ENCODE data around the gene ZSCAN18.
A peak's percentile ranks its signal among the peaks of the same experiment; 100 is the strongest.
"Not testable (repeated sequence)": the region's sequence is repeated elsewhere in the genome, so short reads cannot be mapped to it uniquely, and the experiment has no call there.

Gene ZSCAN18, protein sequence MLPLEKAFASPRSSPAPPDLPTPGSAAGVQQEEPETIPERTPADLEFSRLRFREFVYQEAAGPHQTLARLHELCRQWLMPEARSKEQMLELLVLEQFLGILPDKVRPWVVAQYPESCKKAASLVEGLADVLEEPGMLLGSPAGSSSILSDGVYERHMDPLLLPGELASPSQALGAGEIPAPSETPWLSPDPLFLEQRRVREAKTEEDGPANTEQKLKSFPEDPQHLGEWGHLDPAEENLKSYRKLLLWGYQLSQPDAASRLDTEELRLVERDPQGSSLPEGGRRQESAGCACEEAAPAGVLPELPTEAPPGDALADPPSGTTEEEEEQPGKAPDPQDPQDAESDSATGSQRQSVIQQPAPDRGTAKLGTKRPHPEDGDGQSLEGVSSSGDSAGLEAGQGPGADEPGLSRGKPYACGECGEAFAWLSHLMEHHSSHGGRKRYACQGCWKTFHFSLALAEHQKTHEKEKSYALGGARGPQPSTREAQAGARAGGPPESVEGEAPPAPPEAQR

DNA sequence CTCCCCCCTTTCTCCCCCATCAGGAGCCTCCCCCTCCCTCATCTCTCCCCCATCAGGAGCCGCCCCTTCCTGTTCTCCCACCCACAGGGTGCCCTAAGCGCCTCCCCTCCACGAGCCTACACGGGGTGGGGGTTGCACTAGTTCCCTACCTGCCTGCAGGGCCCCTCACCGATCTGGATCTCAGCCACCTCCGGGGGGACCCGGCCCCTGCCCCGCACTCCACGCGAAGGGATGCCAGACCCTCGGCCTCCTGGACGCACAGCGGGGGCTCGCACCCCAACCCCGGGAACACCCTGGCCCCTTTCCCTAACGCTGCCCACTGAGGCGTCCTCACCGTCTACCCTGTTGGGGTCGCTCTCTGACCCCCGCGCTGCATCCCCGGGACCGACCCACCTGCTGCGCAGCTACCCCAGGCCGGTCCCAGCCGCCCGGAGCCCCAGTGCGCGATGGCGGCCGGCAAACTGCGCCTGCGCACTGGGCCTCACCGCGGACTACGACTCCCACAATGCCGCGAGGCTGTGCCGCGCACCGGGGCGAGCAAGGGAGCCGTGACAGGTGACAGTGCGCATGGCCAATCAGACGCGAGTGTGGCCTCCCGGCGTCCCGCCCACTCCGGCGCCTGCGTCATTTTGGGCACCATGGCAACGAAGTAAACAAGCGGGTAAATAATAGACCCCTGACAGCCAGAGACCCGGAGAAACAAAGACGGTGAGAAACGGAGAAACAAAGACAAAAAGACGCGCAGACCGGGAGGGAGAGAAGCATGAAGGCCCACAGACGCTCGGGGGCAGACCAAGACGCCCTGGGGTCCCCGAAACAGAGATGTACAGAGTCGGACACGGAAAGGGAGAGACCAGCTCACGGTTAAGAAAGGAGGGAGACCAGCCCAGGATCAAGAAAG is at the start of gene ZSCAN18:
Gene ZSCAN18 (minus strand): TSS at position 451 of the 901 bp plus-strand sequence. CDS start 7,964 bp downstream, outside the sequence.
- DNase-seq = peak; percentile 94 to 98

DNA sequence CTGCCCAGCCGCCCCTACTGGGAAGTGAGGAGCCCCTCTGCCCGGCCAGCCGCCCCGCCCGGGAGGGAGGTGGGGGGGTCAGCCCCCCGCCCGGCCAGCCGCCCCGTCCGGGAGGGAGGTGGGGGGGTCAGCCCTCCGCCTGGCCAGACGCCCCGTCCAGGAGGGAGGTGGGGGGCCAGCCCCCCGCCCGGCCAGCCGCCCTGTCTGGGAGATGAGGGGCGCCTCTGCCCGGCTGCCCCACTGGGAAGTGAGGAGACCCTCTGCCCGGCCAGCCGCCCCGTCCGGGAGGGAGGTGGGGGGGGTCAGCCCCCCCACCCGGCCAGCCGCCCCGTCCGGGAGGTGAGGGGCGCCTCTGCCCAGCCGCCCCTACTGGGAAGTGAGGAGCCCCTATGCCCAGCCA is 49.4 kb upstream of the ZSCAN18 start:
- DNase-seq = not testable (repeated sequence)

DNA sequence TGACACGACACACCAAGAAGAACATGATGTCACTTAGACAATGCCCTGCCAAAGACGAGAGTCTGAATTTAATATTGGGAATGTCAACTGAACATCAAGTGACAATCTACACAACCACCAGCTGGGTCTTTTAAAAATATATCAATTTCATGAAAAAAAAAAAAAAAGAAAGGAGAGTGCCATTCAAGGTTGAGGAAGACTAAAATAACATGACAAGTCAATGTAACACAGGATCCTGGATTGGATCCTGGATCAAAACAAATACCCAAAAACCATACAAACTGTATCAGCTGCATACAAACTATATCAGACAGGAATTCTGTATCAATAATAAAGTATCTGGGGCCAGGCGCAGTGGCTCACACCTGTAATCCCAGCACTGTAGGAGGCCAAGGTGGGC is 47.8 kb upstream of the ZSCAN18 start:
- no peak for DNase-seq

DNA sequence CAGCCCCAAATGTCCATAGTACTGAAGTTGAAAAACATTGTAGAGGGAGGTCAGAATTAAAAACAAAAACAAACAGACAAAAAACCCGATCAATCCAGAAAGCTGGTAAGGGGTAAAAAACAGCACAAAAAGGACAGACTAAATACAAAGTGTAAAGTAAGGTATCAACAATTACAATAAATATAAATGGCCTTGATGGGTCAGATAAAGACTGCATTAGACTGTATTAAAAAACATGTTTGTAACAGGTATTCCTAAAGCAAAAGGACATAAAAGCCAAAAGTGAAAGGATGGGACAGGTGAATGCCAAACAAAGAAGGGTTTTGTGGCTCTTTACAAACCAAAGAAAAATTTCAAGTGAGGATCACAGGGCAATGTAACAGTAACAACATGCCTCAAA is 36.2 kb upstream of the ZSCAN18 start:
- DNase-seq = no peak

DNA sequence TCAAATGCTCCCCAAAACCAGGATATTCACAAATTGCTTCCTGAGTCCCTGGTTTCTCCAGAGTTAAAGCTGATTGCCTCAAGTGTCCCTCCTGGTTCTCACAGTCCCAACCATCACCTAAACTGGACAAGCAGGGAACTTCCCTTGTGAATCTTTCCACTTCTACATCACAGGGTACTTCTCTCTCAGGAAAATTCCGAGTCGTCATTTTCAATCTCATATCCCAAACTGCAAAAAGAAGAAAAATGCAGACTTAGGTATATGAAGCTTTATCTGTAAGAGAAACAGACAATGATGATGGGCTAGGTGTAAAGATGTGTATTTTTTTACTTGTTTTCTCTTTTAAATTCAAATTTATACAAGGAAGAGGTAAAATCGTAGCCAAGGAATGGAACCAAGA is 31.3 kb upstream of the ZSCAN18 start:
- DNase-seq = no peak

DNA sequence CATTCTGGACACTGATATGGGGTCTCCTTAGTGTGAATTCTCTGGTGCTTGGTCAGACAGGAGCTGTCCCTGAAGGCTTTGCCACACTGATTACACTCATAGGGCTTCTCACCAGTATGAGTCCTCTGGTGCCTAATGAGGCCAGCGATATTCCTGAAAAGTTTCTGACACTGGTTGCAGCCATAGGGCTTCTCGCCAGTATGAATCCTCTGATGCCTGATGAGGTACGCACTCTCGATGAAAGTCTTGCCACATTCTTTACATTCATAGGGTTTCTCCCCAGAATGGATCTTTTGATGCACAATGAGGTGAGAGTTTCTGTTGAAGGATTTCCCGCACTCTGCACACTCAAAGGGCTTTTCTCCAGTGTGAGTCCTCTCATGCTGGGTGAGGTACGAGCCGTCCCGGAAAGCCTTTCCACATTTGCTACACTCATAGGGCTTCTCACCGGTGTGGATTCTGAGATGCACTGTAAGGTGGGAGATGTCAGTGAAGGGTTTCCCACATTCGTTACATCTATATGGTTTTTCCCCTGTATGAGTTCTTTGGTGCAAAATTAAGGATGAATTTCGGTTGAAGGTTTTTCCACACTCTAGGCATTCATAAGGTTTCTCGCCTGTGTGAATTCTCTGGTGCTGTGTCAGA is 30.1 kb upstream of the ZSCAN18 start:
- DNase-seq = no peak

DNA sequence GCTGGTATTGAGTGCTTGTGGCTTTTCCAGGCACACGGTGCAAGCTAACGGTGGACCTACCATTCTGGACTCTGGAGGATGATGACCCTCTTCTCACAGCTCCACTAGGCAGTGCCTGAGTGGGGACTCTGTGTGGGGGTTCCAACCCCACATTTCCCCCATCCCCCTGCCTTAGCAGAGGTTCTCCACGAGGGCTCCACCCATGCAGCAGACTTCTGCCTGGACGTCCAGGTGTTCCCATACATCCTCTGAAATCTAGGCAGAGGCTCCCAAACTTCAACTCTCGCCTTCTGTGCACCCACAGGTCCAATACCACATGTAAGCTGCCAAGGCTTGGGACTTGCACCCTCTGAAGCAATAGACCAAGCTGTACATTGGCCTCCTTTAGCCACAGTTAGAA is 25.3 kb upstream of the ZSCAN18 start:
- DNase-seq = no peak

DNA sequence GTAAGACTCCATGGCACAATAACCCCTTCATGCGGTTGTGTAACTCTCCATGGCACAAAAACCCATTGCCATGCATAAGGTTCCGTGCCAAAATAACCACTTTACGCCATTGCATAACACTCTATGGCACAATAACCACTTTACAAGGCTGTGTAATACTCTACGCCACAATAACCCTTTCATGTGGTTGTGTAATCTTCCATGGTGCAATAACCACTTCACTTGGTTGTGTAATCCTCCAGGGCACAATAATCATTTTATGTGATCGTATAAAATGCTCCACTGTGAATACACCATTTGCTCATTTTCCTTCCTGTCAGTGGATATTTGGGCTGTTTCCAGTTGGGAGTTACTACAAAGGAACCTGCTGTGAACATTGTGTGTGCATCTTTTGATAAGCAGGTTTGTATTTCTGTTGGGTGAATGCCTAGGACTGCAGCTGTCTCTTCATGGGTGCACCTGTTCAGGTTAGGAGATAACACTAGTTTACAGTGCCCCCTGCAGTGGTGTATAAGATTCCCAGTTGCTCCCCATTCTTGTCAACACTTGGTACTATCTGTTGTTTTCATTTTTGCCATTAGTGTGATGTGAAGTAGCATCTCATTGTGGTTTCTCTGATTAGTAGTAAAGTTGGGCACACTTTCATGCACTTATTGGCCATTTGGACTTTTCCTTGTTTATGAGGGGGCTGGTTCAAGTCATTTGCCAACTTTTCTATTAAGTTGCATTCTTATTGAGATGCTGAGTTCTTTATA is 21.1 kb upstream of the ZSCAN18 start:
- no peak for DNase-seq

DNA sequence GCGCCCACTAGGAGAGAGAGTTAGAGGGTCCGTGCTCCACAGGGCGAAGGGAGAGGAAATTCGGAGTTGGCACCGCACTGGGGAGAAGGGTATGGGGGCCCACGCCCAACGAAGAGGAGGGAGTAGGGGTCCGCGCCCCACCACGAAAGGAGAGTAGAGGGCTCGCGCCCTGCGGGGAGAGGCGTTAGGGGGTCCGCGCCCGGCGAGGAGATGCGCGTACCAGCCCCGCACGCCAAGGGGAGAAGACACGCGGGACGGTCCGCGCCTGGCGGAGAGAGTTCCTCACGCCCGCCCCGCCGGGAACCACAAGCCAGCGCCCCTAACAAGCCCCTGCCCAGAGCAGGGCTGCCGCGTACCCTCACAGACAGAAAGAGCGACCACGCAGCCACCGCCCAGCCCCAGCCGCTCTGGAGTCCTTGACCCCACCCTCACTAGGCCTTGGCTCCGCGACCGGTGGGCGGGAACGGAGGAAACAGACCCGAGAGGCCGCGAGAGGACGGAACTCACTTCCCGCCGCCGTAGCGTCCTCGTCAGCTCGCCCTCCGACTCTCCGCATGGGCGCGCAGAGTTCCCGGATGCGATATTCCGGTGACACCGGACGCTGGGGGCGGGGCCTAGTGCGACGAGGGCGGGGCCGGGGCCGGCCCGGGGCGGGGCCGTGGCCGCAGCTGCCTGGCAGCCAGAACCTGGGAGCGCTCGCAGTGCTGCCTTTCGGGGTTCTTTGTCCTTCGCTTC is 20.0 kb upstream of the ZSCAN18 start:
- DNase-seq = no peak

DNA sequence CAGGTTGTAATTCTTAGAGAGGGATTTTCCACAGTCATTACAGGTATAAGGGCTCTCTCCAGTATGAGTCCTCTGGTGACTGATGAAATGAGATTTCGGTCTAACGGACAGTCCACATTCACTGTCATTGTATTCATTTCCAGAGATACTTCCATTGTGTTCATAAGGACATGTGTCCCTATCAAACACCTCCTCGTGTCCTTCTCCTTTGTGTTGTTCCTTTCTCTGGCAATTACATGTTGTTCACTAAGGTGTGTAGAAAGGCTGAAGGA is 10.5 kb upstream of the ZSCAN18 start:
- no peak for DNase-seq

DNA sequence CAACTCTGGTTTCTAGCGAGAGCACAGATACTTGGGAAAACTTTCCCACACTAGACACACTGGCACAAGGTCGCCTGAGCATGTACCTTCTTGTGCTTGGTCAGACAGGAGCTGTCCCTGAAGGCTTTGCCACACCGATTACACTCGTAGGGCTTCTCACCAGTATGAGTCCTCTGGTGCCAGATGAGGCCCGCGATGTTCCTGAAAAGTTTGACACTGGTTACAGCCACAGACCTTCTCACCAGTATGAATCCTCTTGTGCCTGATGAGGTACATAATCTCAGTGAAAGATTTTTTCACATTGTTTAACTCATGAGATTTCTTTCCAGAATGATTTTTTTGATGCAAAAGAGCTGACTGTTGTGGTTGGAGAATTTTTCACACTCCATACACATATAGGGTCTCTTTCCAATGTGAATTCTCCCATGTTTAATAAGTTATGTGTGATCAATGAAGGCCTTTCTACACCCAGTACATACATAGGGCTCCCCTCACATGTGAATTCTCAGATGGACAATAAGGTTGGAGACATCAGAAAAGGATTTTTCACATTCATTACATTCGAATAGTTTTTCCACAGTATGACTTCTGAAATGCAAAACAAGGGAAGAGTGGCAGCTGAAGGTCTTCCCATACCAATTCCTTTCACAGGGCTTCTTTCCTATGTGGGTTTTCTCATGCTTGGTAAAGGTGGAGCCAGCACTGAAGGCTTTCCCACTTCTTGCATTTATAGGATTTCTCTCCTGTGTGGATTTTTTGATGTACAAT is 9.9 kb upstream of the ZSCAN18 start:
- DNase-seq = no peak

DNA sequence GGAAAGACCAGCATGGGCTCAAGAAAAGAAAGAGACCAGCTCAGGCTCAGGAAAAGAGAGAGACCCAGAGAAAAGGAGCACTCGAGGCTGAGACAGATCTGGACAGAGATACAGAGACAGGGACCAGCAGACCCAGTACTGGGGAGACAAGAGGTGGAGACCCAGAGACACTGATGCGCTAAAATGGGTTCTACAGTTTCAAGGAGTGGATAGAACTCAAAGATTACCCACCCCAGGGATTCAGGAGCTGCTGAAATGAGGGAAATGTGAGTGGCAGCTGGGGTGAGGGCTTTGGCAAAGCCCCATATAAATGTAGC is 609 bp upstream of the ZSCAN18 start:
- DNase-seq = no peak

DNA sequence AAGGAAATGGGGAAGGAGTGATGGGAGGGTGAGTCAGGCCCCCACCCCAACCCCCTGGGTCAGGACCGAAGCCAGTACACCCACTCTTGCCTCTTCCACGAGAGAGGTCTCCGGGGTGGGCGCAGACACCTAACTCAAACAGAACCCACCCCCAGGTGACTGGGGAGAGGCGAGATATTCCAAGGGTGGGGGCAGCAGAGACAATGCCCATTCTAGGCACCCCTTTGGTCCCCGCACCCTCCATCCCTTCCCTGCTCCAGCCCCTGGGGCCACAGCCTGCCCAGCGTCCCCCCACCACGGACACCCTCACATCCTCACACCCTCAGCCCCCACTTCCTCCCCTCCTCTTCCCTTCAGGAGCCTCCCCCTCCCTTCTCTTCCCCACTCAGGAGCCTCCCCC is 682 bp downstream of the ZSCAN18 start:
- DNase-seq = no peak

DNA sequence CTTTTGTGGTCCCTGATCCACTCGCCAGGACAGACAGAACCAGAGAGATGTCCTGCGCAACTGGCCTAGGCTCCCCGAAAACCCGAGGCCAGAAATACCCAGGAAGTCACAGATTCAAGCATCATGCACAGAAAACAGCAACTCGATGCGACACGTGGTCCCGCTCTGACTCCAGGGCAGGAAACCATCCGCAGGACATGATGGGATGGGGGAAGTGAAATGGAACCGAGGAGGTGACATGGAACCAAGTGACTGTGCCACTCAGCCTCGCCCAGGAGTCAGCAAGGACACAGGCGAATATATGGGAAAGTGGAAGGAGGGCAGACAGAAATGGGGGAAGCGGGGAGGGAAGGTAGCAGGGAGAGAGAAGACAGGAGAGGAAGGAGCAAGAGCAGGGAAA is 1.1 kb downstream of the ZSCAN18 start:
- no peak for DNase-seq

DNA sequence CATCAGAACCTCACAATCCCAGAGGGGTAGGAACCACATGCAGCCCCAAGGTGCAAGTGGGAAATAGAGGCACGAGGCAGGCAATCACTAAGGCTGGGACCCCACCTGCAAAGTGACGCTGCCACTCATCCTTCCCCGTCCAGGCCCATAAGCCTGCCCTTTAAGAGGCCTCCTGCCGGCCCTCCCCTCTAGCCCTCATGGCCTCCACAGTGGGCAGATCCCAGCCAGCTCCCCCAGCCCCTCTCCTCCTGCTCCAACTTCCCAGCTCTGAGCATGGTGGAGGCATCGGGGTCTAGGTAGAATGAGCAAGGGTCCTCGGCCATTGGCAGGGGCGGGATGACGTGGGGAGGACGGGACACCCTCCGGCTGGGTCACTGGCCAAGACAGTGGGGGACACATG is 2.7 kb downstream of the ZSCAN18 start:
- no peak for DNase-seq

DNA sequence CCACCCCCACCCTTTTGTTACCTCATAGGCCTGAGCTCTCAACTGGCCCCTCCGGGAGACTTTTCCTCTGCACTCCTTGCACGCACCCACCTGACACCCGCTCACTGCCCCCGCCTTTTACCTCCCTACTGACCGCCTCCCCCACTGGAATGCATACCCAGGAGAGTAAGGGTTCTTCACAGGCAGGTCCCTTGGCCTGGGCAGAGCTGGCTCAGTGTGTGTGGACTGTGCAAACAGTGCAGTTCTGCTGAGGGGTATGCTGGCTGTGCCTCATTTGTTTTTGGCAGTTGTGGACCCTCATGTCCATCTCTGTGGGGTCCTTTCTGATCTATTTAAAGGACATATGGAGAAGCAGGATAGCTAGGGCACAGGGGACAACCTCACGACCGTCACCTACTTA is 5.0 kb downstream of the ZSCAN18 start:
- no peak for DNase-seq

DNA sequence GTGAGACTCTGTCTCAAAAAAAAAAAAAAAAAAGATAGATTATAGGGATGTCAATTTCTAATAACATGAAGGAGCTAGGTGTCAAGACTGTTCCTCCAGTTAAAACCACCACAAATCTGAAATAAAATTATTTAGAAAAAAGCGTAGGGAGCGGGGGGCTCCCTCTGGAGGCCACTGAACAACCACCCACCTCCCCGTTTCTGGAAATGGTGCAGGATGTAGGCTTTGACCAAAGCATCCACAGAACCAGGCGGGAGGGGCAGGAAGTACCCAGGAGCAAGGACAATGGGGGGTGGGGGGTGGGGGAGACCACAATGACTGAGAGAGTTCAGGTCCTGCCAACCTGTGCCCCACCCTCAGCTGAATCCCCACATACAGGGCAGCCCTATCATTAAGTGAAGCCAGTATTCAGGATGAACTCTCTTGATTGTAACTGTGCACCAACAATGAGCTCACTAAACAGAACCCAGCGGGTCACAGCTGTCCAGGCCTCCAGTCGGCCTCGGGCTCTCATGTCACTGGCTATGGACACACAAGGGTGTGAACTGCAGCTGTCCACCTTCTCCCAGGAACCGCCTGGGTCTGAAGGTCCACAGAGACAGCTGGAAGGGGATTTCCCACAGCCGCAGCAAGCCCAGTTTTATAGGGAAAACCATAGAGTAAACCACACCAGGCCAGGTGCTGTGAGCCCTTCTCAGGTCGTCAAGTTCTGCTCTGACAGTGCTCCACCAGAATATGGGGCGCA is 6.6 kb downstream of the ZSCAN18 start:
- no peak for DNase-seq

DNA sequence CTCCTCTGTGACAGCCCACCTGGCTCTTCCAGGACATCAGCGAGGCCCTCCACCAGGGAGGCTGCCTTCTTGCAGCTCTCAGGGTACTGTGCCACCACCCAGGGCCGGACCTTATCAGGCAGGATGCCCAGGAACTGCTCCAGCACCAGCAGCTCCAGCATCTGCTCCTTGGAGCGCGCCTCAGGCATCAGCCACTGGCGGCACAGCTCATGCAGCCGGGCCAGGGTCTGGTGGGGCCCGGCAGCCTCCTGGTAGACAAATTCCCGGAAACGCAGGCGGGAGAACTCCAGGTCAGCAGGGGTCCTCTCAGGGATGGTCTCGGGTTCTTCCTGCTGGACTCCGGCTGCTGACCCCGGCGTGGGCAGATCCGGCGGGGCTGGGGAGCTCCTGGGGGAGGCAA is 8.2 kb downstream of the ZSCAN18 start:
- no peak for DNase-seq

DNA sequence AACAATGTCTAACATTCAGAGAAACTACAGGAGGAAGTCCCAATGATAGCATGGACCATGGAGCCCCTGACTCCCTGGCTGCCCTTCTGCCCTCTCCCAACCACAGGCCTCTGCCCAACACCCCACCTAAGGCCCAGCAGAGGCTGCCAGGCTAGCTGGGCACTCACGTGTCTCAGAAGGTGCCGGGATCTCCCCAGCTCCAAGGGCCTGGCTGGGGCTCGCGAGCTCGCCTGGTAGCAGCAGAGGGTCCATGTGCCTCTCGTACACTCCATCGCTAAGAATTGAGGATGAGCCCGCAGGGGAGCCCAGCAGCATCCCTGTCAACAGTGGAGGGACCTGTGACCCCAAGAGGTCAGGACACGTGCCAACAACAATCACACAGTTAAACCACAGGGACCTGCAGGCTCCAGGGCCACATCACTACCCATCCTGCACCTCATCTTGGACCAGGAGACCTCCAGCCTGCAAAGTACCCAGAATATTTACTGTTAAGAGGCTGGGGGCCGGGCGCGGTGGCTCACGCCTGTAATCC is 9.4 kb downstream of the ZSCAN18 start:
- no peak for DNase-seq
